K562 (cell line): ENCODE data around the gene ITGB5. TPM values are rescaled to one million over a fixed set of nuclear protein-coding genes. Genes with fewer than 3 reads are reported as not detected.

Experiments
- CBX3 ChIP-seq, 2 experiments: IDR thresholded peaks; 1 replicate in 1 of 2; 2 replicates in 1 of 2; pipeline ENCODE4 v1.6.1; 2012; ENCODE audit warnings: inconsistent platforms in 2 of 2, low read length in 2 of 2, borderline replicate concordance in 1 of 2, control low read depth in 1 of 2
- CREB1 ChIP-seq, 2 experiments: sonication (generic) in 1 of 2; formaldehyde crosslinking in 1 of 2; IDR thresholded peaks; 2 replicates each; pipeline versions ENCODE4 v1.6.1 to v1.8.0; 2012 to 2022; ENCODE audit warnings: inconsistent platforms in 1 of 2, mild to moderate bottlenecking in 1 of 2, missing genetic modification reagents in 1 of 2, moderate library complexity in 1 of 2
- EGR1 ChIP-seq: fragments of 450-650 bp; conservative IDR thresholded peaks from 2 replicates; pipeline ENCODE4 v1.6.1; 2017; ENCODE audit warnings: mild to moderate bottlenecking
- EP300 ChIP-seq: IDR thresholded peaks from 2 replicates; pipeline ENCODE4 v1.6.1; 2012; ENCODE audit warnings: low read length, improper control_type of control experiment
- FUS ChIP-seq: fragments of 200-400 bp; formaldehyde crosslinking; optimal IDR thresholded peaks from 2 replicates; pipeline ENCODE3; 2017; ENCODE audit warnings: low read depth, low read length
- ILF3 ChIP-seq: fragments of 450-650 bp; IDR thresholded peaks from 2 replicates; pipeline ENCODE4 v1.6.1; 2018; ENCODE audit warnings: antibody characterized with exemption, mild to moderate bottlenecking, moderate library complexity, borderline replicate concordance
- RBBP5 ChIP-seq: fragments of 200-600 bp; sonication (generic); IDR thresholded peaks from 2 replicates; pipeline ENCODE4 v1.6.1; 2012; ENCODE audit warnings: borderline replicate concordance, mild to moderate bottlenecking, low read length, control low read depth, inconsistent platforms; ENCODE audit not compliant: insufficient read depth, poor library complexity, severe bottlenecking
- RBM34 ChIP-seq: fragments of 200-400 bp; formaldehyde crosslinking; IDR thresholded peaks from 2 replicates; pipeline ENCODE4 v1.6.1; 2018; ENCODE audit warnings: low read length, borderline replicate concordance; ENCODE audit not compliant: insufficient read depth
- SMAD3 ChIP-seq: fragments of 450-650 bp; formaldehyde crosslinking; conservative IDR thresholded peaks from 2 replicates; pipeline ENCODE4 v1.4.0; 2020; ENCODE audit warnings: mild to moderate bottlenecking
- SNIP1 ChIP-seq: fragments of 450-650 bp; IDR thresholded peaks from 2 replicates; pipeline ENCODE4 v1.7.1; 2017; ENCODE audit warnings: low read depth, mild to moderate bottlenecking
- SREBF1 ChIP-seq: fragments of 150-350 bp; IDR thresholded peaks from 2 replicates; pipeline ENCODE4 v1.6.1; 2014; ENCODE audit warnings: antibody characterized with exemption, low read depth, low read length, borderline replicate concordance
- TRIM28 ChIP-seq: fragments of 450-650 bp; IDR thresholded peaks from 2 replicates; pipeline ENCODE4 v1.6.1; 2017
- ZNF699 ChIP-seq: fragments of 250-450 bp; sonication (Bioruptor Pico); IDR thresholded peaks from 2 replicates; pipeline ENCODE4 v1.8.0; 2021; ENCODE audit warnings: mild to moderate bottlenecking, moderate library complexity; ENCODE audit not compliant: insufficient replicate concordance
- polyA plus RNA-seq, 8 experiments: library from polyadenylated mRNA; depleted of rRNA in 4 of 8; stranded (reverse) in 5 of 8; unstranded in 3 of 8; fragments of >200 nt; fragmentation: Nextera tagmentation in 2 of 8; fragmentation: Illumina TruSeq in 1 of 8; extraction: Ambion mirVana in 2 of 8; extraction: Trizol in 1 of 8; gene quantifications; 2 replicates each; pipeline versions ENCODE4 v1.2.1 to v1.2.3, GENCODE V29; 2011 to 2014; ENCODE audit warnings: inconsistent platforms in 1 of 8, missing spikeins in 1 of 8
- total RNA-seq, 7 experiments: library from RNA; depleted of rRNA in 6 of 7; stranded (reverse); fragments of >200 nt in 6 of 7; fragmentation: Illumina TruSeq in 2 of 7; extraction: Trizol in 2 of 7; gene quantifications; 2 replicates each; pipeline versions ENCODE4 v1.2.1 to v1.2.3, GENCODE V29; 2011 to 2021; ENCODE audit warnings: low replicate concordance in 1 of 7
- TF ChIP-seq, protein P1 (sequence below), 2 experiments: IDR thresholded peaks; 2 replicates each; pipeline ENCODE4 v1.6.1; 2012; ENCODE audit warnings: improper control_type of control experiment in 2 of 2, low read depth in 2 of 2, low read length in 2 of 2, borderline replicate concordance in 1 of 2
- TF ChIP-seq, protein P2 (sequence below): fragments of 450-650 bp; formaldehyde crosslinking; conservative IDR thresholded peaks from 2 replicates; pipeline ENCODE4 v1.4.0; 2022; ENCODE audit warnings: mild to moderate bottlenecking, missing genetic modification characterization
- TF ChIP-seq, protein P3 (sequence below): fragments of 450-650 bp; IDR thresholded peaks from 2 replicates; pipeline ENCODE4 v1.7.0; 2016; ENCODE audit warnings: borderline replicate concordance
- TF ChIP-seq, protein P4 (sequence below): fragments of 450-650 bp; IDR thresholded peaks from 2 replicates; pipeline ENCODE4 v1.6.1; 2018; ENCODE audit warnings: mild to moderate bottlenecking, low read depth; ENCODE audit not compliant: partially characterized antibody
- TF ChIP-seq, protein P5 (sequence below): fragments of 250-450 bp; sonication (Bioruptor Pico); IDR thresholded peaks from 2 replicates; pipeline ENCODE4 v1.8.0; 2022; ENCODE audit warnings: moderate library complexity, mild to moderate bottlenecking, inconsistent platforms

The ITGB5 gene
- total and polyA plus RNA-seq, 9 of the 15 experiments (the other 6 are each of a cell fraction or from before 2014, with no cell fraction given): 1.7 to 46.8 (median 9.9) TPM

DNA sequence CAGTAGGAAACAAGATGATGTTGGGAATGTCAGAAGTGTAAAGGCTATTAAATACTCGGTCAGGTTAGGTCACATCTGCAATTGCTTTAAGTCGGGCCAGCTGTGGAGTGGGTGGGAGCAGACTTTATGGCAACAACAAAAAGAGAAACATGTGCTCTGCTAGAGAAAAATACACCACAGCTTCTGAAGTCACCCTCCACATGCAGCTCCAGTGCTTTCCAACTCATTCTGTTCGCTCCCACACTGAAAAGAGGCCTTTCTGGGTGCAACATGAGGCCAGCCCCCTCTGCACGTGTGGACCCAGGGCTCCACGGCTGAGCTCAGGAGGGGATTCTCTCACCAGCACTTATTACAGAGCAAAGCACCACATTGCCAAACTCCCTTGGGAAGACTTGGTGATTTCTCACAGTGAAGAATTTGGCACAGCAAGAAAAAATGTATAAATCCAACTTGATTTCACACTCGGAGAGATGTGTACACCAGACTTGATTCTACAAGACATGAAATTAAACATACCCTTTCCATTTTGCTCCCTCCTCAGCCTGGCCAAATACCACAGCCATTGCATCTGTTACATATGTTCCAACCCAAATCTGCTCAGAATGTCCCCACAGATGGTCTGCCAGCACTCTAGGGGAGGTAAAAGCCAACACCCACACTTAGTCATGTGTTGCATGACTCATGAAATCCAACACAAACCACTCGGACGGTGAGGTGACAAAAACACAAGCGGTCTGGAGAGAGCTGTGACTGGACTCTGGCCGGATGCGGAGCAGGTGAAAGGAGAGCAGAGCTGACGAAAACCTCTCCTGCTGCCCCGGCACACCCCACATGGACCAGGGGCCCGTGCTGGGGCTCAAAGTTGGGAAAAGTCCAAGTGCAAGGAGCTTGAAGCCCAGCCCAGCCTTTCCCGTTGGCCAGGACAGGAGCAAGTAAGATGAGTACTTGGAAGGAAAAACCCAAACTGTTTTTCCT, 74.6 kb downstream of the ITGB5 start (continued):
- TF ChIP-seq TRIM28 (0 out of 2 replicates have a peak, but pooled peaks have one; percentile 36), SMAD3 (no peak), SNIP1 (no peak), CREB1 (IDR thresholded peaks at IDR 0.05) (no peak), CREB1 (CRISPR knock-in tag; IDR thresholded peaks at IDR 0.05) (no peak), RBM34 (no peak), FUS (no peak), EGR1 (peak; percentile 80), CBX3 (IDR thresholded peaks at IDR 0.05; ENCODE audit: borderline replicate concordance in 1 of 2, low read length in 2 of 2) (peak in 1 of 2 experiments; percentile 67; a peak in 1 of 3 replicates), ZNF699 (no peak), EP300 (peak; percentile 61; the same call in 1 of the 2 replicates), ILF3 (no peak), RBBP5 (no peak), SREBF1 (no peak)
- TF ChIP-seq, protein P1, sequence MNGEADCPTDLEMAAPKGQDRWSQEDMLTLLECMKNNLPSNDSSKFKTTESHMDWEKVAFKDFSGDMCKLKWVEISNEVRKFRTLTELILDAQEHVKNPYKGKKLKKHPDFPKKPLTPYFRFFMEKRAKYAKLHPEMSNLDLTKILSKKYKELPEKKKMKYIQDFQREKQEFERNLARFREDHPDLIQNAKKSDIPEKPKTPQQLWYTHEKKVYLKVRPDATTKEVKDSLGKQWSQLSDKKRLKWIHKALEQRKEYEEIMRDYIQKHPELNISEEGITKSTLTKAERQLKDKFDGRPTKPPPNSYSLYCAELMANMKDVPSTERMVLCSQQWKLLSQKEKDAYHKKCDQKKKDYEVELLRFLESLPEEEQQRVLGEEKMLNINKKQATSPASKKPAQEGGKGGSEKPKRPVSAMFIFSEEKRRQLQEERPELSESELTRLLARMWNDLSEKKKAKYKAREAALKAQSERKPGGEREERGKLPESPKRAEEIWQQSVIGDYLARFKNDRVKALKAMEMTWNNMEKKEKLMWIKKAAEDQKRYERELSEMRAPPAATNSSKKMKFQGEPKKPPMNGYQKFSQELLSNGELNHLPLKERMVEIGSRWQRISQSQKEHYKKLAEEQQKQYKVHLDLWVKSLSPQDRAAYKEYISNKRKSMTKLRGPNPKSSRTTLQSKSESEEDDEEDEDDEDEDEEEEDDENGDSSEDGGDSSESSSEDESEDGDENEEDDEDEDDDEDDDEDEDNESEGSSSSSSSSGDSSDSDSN (IDR thresholded peaks at IDR 0.05; ENCODE audit: borderline replicate concordance in 1 of 2, low read depth in 2 of 2, low read length in 2 of 2): 0 out of 4 replicates have a peak, but pooled peaks of 1 of the 2 experiments have one; percentile 35
- TF ChIP-seq, protein P2, sequence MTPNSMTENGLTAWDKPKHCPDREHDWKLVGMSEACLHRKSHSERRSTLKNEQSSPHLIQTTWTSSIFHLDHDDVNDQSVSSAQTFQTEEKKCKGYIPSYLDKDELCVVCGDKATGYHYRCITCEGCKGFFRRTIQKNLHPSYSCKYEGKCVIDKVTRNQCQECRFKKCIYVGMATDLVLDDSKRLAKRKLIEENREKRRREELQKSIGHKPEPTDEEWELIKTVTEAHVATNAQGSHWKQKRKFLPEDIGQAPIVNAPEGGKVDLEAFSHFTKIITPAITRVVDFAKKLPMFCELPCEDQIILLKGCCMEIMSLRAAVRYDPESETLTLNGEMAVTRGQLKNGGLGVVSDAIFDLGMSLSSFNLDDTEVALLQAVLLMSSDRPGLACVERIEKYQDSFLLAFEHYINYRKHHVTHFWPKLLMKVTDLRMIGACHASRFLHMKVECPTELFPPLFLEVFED (CRISPR knock-in tag): no peak
- TF ChIP-seq, protein P3, sequence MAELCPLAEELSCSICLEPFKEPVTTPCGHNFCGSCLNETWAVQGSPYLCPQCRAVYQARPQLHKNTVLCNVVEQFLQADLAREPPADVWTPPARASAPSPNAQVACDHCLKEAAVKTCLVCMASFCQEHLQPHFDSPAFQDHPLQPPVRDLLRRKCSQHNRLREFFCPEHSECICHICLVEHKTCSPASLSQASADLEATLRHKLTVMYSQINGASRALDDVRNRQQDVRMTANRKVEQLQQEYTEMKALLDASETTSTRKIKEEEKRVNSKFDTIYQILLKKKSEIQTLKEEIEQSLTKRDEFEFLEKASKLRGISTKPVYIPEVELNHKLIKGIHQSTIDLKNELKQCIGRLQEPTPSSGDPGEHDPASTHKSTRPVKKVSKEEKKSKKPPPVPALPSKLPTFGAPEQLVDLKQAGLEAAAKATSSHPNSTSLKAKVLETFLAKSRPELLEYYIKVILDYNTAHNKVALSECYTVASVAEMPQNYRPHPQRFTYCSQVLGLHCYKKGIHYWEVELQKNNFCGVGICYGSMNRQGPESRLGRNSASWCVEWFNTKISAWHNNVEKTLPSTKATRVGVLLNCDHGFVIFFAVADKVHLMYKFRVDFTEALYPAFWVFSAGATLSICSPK: no peak
- TF ChIP-seq, protein P4, sequence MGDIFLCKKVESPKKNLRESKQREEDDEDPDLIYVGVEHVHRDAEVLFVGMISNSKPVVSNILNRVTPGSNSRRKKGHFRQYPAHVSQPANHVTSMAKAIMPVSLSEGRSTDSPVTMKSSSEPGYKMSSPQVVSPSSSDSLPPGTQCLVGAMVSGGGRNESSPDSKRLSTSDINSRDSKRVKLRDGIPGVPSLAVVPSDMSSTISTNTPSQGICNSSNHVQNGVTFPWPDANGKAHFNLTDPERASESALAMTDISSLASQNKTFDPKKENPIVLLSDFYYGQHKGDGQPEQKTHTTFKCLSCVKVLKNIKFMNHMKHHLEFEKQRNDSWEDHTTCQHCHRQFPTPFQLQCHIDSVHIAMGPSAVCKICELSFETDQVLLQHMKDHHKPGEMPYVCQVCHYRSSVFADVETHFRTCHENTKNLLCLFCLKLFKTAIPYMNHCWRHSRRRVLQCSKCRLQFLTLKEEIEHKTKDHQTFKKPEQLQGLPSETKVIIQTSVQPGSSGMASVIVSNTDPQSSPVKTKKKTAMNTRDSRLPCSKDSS: no peak
- TF ChIP-seq, protein P5, sequence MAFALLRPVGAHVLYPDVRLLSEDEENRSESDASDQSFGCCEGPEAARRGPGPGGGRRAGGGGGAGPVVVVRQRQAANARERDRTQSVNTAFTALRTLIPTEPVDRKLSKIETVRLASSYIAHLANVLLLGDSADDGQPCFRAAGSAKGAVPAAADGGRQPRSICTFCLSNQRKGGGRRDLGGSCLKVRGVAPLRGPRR (CRISPR knock-in tag): no peak
